H9 (cell line): ENCODE data around the gene CCNB1. TPM values are rescaled to one million over a fixed set of nuclear protein-coding genes. Genes with fewer than 3 reads are reported as not detected.

Experiments
- DNase-seq: peaks from one replicate; pipeline ENCODE4 v3.0.0-alpha.2; 2017
- H2AFZ ChIP-seq: one replicate; pipeline ENCODE4 v1.6.1; 2013; ENCODE audit warnings: mild to moderate bottlenecking, low read length, control low read depth, moderate library complexity
- H2AK5ac ChIP-seq: 2 replicates; pipeline ENCODE4 v1.6.1; 2013; ENCODE audit warnings: low read length, control low read depth, mixed read lengths; ENCODE audit not compliant: insufficient read length
- H2BK120ac ChIP-seq: one replicate; pipeline ENCODE4 v1.6.1; 2013; ENCODE audit warnings: low read depth, mild to moderate bottlenecking, low read length, control low read depth, inconsistent platforms; ENCODE audit not compliant: poor library complexity, severe bottlenecking
- H2BK12ac ChIP-seq: 2 replicates; pipeline ENCODE4 v1.6.1; 2013; ENCODE audit warnings: low read length, control low read depth, mixed read lengths, low read depth; ENCODE audit not compliant: insufficient read length
- H2BK15ac ChIP-seq: 2 replicates; pipeline ENCODE4 v1.6.1; 2013; ENCODE audit warnings: low read depth, low read length, control low read depth
- H2BK20ac ChIP-seq: one replicate; pipeline ENCODE4 v1.6.1; 2013; ENCODE audit warnings: low read depth, mild to moderate bottlenecking, low read length, control low read depth, inconsistent platforms; ENCODE audit not compliant: poor library complexity, severe bottlenecking
- H2BK5ac ChIP-seq: 2 replicates; pipeline ENCODE4 v1.6.1; 2013; ENCODE audit warnings: low read length, control low read depth, mixed read lengths; ENCODE audit not compliant: insufficient read length
- H3K14ac ChIP-seq: 2 replicates; pipeline ENCODE4 v1.6.1; 2013; ENCODE audit warnings: low read length, control low read depth; ENCODE audit not compliant: insufficient read depth
- H3K18ac ChIP-seq: 2 replicates; pipeline ENCODE4 v1.6.1; 2013; ENCODE audit warnings: low read depth, mild to moderate bottlenecking, mixed read lengths, low read length, control low read depth; ENCODE audit not compliant: insufficient read length
- H3K23ac ChIP-seq: 2 replicates; pipeline ENCODE4 v1.6.1; 2013; ENCODE audit warnings: low read length, control low read depth, mixed read lengths, low read depth; ENCODE audit not compliant: insufficient read length
- H3K23me2 ChIP-seq: 2 replicates; pipeline ENCODE4 v1.6.1; 2013; ENCODE audit warnings: low read depth, mild to moderate bottlenecking, mixed read lengths, low read length, control low read depth; ENCODE audit not compliant: insufficient read length, poor library complexity, severe bottlenecking
- H3K27ac ChIP-seq: 2 replicates; pipeline ENCODE4 v1.5.1; 2013; ENCODE audit warnings: low read length, control low read depth, mixed read lengths, low read depth; ENCODE audit not compliant: insufficient read length
- H3K27me3 ChIP-seq: 2 replicates; pipeline ENCODE4 v1.6.1; 2013; ENCODE audit warnings: low read length, control low read depth, inconsistent platforms; ENCODE audit not compliant: insufficient read depth
- H3K4ac ChIP-seq: 2 replicates; pipeline ENCODE4 v1.6.1; 2013; ENCODE audit warnings: low read depth, mild to moderate bottlenecking, control low read depth, inconsistent platforms, low read length, moderate library complexity
- H3K4me1 ChIP-seq: 2 replicates; pipeline ENCODE4 v1.6.1; 2013; ENCODE audit warnings: low read length, control low read depth, inconsistent platforms; ENCODE audit not compliant: insufficient read depth
- H3K4me2 ChIP-seq: 2 replicates; pipeline ENCODE4 v1.6.1; 2013; ENCODE audit warnings: low read length, control low read depth, mixed read lengths; ENCODE audit not compliant: insufficient read length, insufficient read depth
- H3K56ac ChIP-seq: 2 replicates; pipeline ENCODE4 v1.6.1; 2013; ENCODE audit warnings: low read depth, mild to moderate bottlenecking, mixed read lengths, low read length, control low read depth; ENCODE audit not compliant: insufficient read length
- H3K79me1 ChIP-seq: 2 replicates; pipeline ENCODE4 v1.6.1; 2013; ENCODE audit warnings: low read depth, mild to moderate bottlenecking, moderate library complexity, low read length, control low read depth, inconsistent platforms; ENCODE audit not compliant: insufficient read depth, poor library complexity, severe bottlenecking
- H3K79me2 ChIP-seq: 2 replicates; pipeline ENCODE4 v1.6.1; 2013; ENCODE audit warnings: low read length, control low read depth, inconsistent platforms; ENCODE audit not compliant: insufficient read depth
- H3K9ac ChIP-seq: 2 replicates; pipeline ENCODE4 v1.6.1; 2013; ENCODE audit warnings: low read length, control low read depth, mixed read lengths; ENCODE audit not compliant: insufficient read length; ENCODE audit errors: extremely low read depth
- H3K9me3 ChIP-seq: one replicate; pipeline ENCODE4 v1.6.1; 2013; ENCODE audit warnings: low read depth, low read length, inconsistent platforms; ENCODE audit not compliant: control insufficient read depth
- H3T11ph ChIP-seq: one replicate; pipeline ENCODE4 v1.6.1; 2013; ENCODE audit warnings: mild to moderate bottlenecking, low read length, control low read depth, inconsistent platforms
- H4K20me1 ChIP-seq: one replicate; pipeline ENCODE4 v1.6.1; 2013; ENCODE audit not compliant: control insufficient read depth, insufficient read length, insufficient read depth
- H4K5ac ChIP-seq: 2 replicates; pipeline ENCODE4 v1.6.1; 2013; ENCODE audit warnings: low read depth, mild to moderate bottlenecking, mixed read lengths, low read length, control low read depth; ENCODE audit not compliant: insufficient read length
- H4K8ac ChIP-seq: replicated peaks from 2 replicates; pipeline ENCODE4 v1.6.1; 2013; ENCODE audit warnings: low read length, control low read depth, mixed read lengths, low read depth; ENCODE audit not compliant: insufficient read length
- H4K91ac ChIP-seq: 2 replicates; pipeline ENCODE4 v1.6.1; 2013; ENCODE audit warnings: low read depth, mild to moderate bottlenecking, moderate library complexity, mixed read lengths, low read length, control low read depth; ENCODE audit not compliant: insufficient read length
- H3K27ac Mint-ChIP-seq, 3 experiments: 2 replicates in 2 of 3; 3 replicates in 1 of 3; pipeline ENCODE4 v1.8.0; 2020 to 2021; ENCODE audit warnings: mixed read lengths in 3 of 3, mild to moderate bottlenecking in 1 of 3, moderate library complexity in 1 of 3
- H3K27me3 Mint-ChIP-seq: 2 replicates; pipeline ENCODE4 v1.8.0; 2021; ENCODE audit warnings: low read depth, mild to moderate bottlenecking, moderate library complexity, mixed read lengths
- H3K36me3 Mint-ChIP-seq, 3 experiments: 2 replicates in 2 of 3; 3 replicates in 1 of 3; pipeline ENCODE4 v1.8.0; 2020 to 2021; ENCODE audit warnings: low read depth in 3 of 3, mixed read lengths in 3 of 3; ENCODE audit not compliant: insufficient read depth in 1 of 3
- H3K4me1 Mint-ChIP-seq, 2 experiments: 2 replicates each; pipeline ENCODE4 v1.8.0; 2020; ENCODE audit warnings: mixed read lengths in 2 of 2
- H3K4me3 Mint-ChIP-seq, 2 experiments: 2 replicates in 1 of 2; 3 replicates in 1 of 2; pipeline ENCODE4 v1.8.0; 2020 to 2021; ENCODE audit warnings: mild to moderate bottlenecking in 2 of 2, mixed read lengths in 2 of 2, moderate library complexity in 1 of 2
- H3K9me3 Mint-ChIP-seq, 2 experiments: 2 replicates in 1 of 2; 3 replicates in 1 of 2; pipeline ENCODE4 v1.8.0; 2020; ENCODE audit warnings: mild to moderate bottlenecking in 2 of 2, mixed read lengths in 2 of 2, moderate library complexity in 1 of 2
- WGBS: extraction: QIAGEN DNeasy Blood & Tissue Kit; methylation state at CpG from one replicate; pipeline ENCODE4 v1.1.7; 2013; ENCODE audit warnings: missing lambda C conversion rate, low lambda C conversion rate, mixed read lengths; ENCODE audit not compliant: insufficient read length; ENCODE audit errors: extremely low coverage; 5-methylcytosine and 5-hydroxymethylcytosine counted together
- total RNA-seq: library from RNA; stranded (reverse); gene quantifications from 2 replicates; pipeline ENCODE4 v1.2.1, GENCODE V29; 2021
- TF ChIP-seq, protein P1 (sequence below): fragments of 200-600 bp; sonication (generic); conservative IDR thresholded peaks from 3 replicates; pipeline ENCODE4 v1.8.0; 2021; ENCODE audit warnings: antibody characterized with exemption, mild to moderate bottlenecking

Gene CCNB1
- total RNA-seq, 1 experiment from 2014 or later, result 310 TPM

DNA sequence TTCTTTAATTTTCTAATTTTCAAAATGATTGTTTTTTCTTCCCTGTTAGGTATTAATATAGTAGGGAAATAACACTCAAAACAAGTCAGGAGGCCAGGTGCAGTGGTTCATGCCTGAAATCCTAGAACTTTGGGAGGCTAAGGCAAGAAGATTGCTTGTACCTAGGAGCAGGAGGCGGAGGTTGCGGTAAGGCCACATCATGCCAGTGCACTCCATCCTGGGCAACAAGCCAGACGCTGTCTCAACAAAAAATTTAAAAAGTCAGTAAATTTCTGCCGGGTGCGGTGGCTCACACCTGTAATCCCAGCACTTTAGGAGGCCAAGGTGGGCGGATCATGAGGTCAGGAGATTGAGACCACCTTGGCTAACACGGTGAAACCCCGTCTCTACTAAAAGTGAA lies 57.6 kb downstream of the CCNB1 start:
- H2BK15ac ChIP-seq, result no peak overlapping the region
- H3K4me1 ChIP-seq, result no peaks in the 10 kb centered on the region
- H2BK12ac ChIP-seq, result no peak overlapping the region
- H2BK20ac ChIP-seq, result no peak overlapping the region
- H3K9me3 Mint-ChIP-seq, result peaks cover 4 to 8% of the 10 kb centered on the region in 2 experiments; a peak in 4 of 5 replicates
- no peaks in the 10 kb centered on the region for H4K20me1 ChIP-seq
- no peak overlapping the region for H3K4ac ChIP-seq
- H3K4me2 ChIP-seq, result no peak overlapping the region
- H3K56ac ChIP-seq, result no peak overlapping the region
- no peak for DNase-seq
- no CpG with 5 or more reads among the region's 8 CpGs for WGBS
- no peak overlapping the region for H3K27ac ChIP-seq
- H3K79me1 ChIP-seq, result no peaks in the 10 kb centered on the region
- H2BK120ac ChIP-seq, result no peak overlapping the region
- H3T11ph ChIP-seq, result no peak overlapping the region
- H3K4me1 Mint-ChIP-seq, result no peaks in the 10 kb centered on the region
- no peak overlapping the region for H3K4me3 Mint-ChIP-seq
- no peak overlapping the region for H2BK5ac ChIP-seq
- H4K8ac ChIP-seq, result no peak overlapping the region
- H3K9ac ChIP-seq, result no peak overlapping the region
- no peak overlapping the region for H2AFZ ChIP-seq
- H3K14ac ChIP-seq, result no peak overlapping the region
- H3K23me2 ChIP-seq, result no peaks in the 10 kb centered on the region
- TF ChIP-seq, protein P1, sequence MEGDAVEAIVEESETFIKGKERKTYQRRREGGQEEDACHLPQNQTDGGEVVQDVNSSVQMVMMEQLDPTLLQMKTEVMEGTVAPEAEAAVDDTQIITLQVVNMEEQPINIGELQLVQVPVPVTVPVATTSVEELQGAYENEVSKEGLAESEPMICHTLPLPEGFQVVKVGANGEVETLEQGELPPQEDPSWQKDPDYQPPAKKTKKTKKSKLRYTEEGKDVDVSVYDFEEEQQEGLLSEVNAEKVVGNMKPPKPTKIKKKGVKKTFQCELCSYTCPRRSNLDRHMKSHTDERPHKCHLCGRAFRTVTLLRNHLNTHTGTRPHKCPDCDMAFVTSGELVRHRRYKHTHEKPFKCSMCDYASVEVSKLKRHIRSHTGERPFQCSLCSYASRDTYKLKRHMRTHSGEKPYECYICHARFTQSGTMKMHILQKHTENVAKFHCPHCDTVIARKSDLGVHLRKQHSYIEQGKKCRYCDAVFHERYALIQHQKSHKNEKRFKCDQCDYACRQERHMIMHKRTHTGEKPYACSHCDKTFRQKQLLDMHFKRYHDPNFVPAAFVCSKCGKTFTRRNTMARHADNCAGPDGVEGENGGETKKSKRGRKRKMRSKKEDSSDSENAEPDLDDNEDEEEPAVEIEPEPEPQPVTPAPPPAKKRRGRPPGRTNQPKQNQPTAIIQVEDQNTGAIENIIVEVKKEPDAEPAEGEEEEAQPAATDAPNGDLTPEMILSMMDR, result no peak
- no peak overlapping the region for H4K91ac ChIP-seq
- no peaks in the 10 kb centered on the region for H3K27me3 Mint-ChIP-seq
- no peak overlapping the region for H3K23ac ChIP-seq
- H3K9me3 ChIP-seq, result no peaks in the 10 kb centered on the region
- no peaks in the 10 kb centered on the region for H3K79me2 ChIP-seq
- H4K5ac ChIP-seq, result no peak overlapping the region
- no peaks in the 10 kb centered on the region for H3K27me3 ChIP-seq
- 0 out of 7 replicates have a peak overlapping the region, but pooled peaks of 1 of the 3 experiments have one; percentile 48 for H3K27ac Mint-ChIP-seq
- H2AK5ac ChIP-seq, result no peak overlapping the region
- H3K18ac ChIP-seq, result no peak overlapping the region
- peaks cover 21 to 40% (median 24%) of the 10 kb centered on the region in 3 experiments for H3K36me3 Mint-ChIP-seq
